GM12878 (cell line): Measurements from ENCODE around the gene PADI4. TPM values are rescaled to one million over a fixed set of nuclear protein-coding genes. Genes with fewer than 3 reads are reported as not detected.

Source experiments
- ATAC-seq: fragments of 200-7000 bp; cut with Tn5 transposase; 3 replicates; pipeline ENCODE4 v1.9.1; 2020; ENCODE audit warnings: mild to moderate bottlenecking, moderate library complexity
- BruUV-seq: library from RNA; stranded (reverse); fragments of 400-500 nt; replicated peaks from 2 replicates; lab custom pipeline; 2021; lab: Mats Ljungman, UMichigan
- CTCF ChIA-PET: fragments of 300-600 bp; sonication (Branson Sonifier 250); formaldehyde crosslinking; extraction: SDS; loops from one replicate; lab custom pipeline; 2021; ENCODE audit warnings: inconsistent platforms; lab: Yijun Ruan, JAX
- POLR2A ChIA-PET: fragments of 350-600 bp; formaldehyde crosslinking; extraction: SDS; loops from one replicate; lab custom pipeline; 2021; ENCODE audit warnings: inconsistent platforms; lab: Charles Lee
- RAD21 ChIA-PET: fragments of 300-600 bp; sonication (Branson Sonifier 250); formaldehyde crosslinking; loops from one replicate; lab custom pipeline; 2023; ENCODE audit warnings: antibody characterized with exemption; ENCODE audit not compliant: unreplicated experiment; lab: Charles Lee
- SMC1A ChIA-PET: fragments of 300-600 bp; sonication (Branson Sonifier 250); formaldehyde crosslinking; loops from one replicate; lab custom pipeline; 2023; ENCODE audit not compliant: unreplicated experiment, uncharacterized antibody; lab: Charles Lee
- DNase-seq: peaks from one replicate; pipeline ENCODE4 v3.0.0-alpha.2; 2011; ENCODE audit warnings: low read depth, low spot score
- FAIRE-seq: peaks from 3 replicates; lab custom pipeline; 2011; peaks lifted over from hg19 to GRCh38; lab: Jason Lieb, UNC
- H2AFZ ChIP-seq: 2 replicates; pipeline ENCODE4 v1.6.0; 2011; ENCODE audit warnings: low read depth, low read length, control low read depth; ENCODE audit not compliant: control insufficient read depth
- H3K27ac ChIP-seq: 2 replicates; pipeline ENCODE4 v1.5.1; 2011; ENCODE audit warnings: control low read depth; ENCODE audit not compliant: control insufficient read depth, insufficient read depth
- H3K27me3 ChIP-seq, 2 experiments: replicated peaks in 1 of 2; 2 replicates each; pipeline versions ENCODE4 v1.6.0 to v1.6.1; 2011; ENCODE audit warnings: low read length in 1 of 2; ENCODE audit not compliant: control insufficient read depth in 2 of 2, insufficient read depth in 2 of 2
- H3K36me3 ChIP-seq, 2 experiments: 2 replicates each; pipeline ENCODE4 v1.5.1; 2011; ENCODE audit warnings: low read length in 1 of 2; ENCODE audit not compliant: control insufficient read depth in 2 of 2, insufficient read depth in 2 of 2
- H3K4me1 ChIP-seq: 2 replicates; pipeline ENCODE4 v1.6.1; 2011; ENCODE audit warnings: mild to moderate bottlenecking, low read length, moderate library complexity, mixed read lengths; ENCODE audit not compliant: control insufficient read depth, insufficient read depth
- H3K4me2 ChIP-seq: 2 replicates; pipeline ENCODE4 v1.6.0; 2011; ENCODE audit warnings: control low read depth; ENCODE audit not compliant: control insufficient read depth, insufficient read depth
- H3K4me3 ChIP-seq: fragments of 200-600 bp; sonication (generic); 2 replicates; pipeline ENCODE4 v1.5.1; 2016
- H3K79me2 ChIP-seq: 2 replicates; pipeline ENCODE4 v1.6.0; 2011; ENCODE audit warnings: low read length; ENCODE audit not compliant: control insufficient read depth, insufficient read depth
- H3K9ac ChIP-seq: 2 replicates; pipeline ENCODE4 v1.8.0; 2011; ENCODE audit warnings: low read length, control low read depth, mixed read lengths; ENCODE audit not compliant: control insufficient read depth, insufficient read depth
- H3K9me3 ChIP-seq: replicated peaks from 3 replicates; pipeline ENCODE4 v1.5.1; 2011; ENCODE audit warnings: mild to moderate bottlenecking, low read length; ENCODE audit not compliant: control insufficient read depth, insufficient read depth
- H4K20me1 ChIP-seq: 2 replicates; pipeline ENCODE4 v1.6.0; 2011; ENCODE audit not compliant: control insufficient read depth, insufficient read depth
- BRCA1 ChIP-seq: IDR thresholded peaks from 2 replicates; pipeline ENCODE4 v1.6.1; 2011; ENCODE audit warnings: low read depth, low read length, improper control_type of control experiment
- CEBPB ChIP-seq, 2 experiments: fragments of 150-350 bp in 1 of 2; IDR thresholded peaks; 2 replicates each; pipeline ENCODE4 v1.6.1; 2012 to 2014; ENCODE audit warnings: low read depth in 2 of 2, low read length in 2 of 2, borderline replicate concordance in 1 of 2, inconsistent platforms in 1 of 2
- CHD4 ChIP-seq: fragments of 200-600 bp; sonication (generic); IDR thresholded peaks from 2 replicates; pipeline ENCODE4 v1.6.1; 2016; ENCODE audit warnings: mild to moderate bottlenecking
- ETV6 ChIP-seq, 2 experiments: fragments of 450-650 bp in 1 of 2; IDR thresholded peaks in 1 of 2; conservative IDR thresholded peaks in 1 of 2; 2 replicates each; pipeline ENCODE4 v1.6.1; 2014; ENCODE audit warnings: antibody characterized with exemption in 1 of 2, borderline replicate concordance in 1 of 2, low read depth in 1 of 2, mild to moderate bottlenecking in 1 of 2, moderate library complexity in 1 of 2
- HDGF ChIP-seq: fragments of 450-650 bp; IDR thresholded peaks from 2 replicates; pipeline ENCODE4 v1.6.1; 2016; ENCODE audit warnings: antibody characterized with exemption
- MTA2 ChIP-seq: fragments of 450-650 bp; IDR thresholded peaks from 2 replicates; pipeline ENCODE4 v1.6.1; 2016; ENCODE audit warnings: low read depth, mild to moderate bottlenecking, moderate library complexity
- RELA ChIP-seq: fragments of 450-650 bp; IDR thresholded peaks from 2 replicates; pipeline ENCODE4 v1.8.0; 2014; ENCODE audit warnings: borderline replicate concordance; ENCODE audit not compliant: partially characterized antibody
- RFX5 ChIP-seq: IDR thresholded peaks from 2 replicates; pipeline ENCODE4 v1.6.1; 2011; ENCODE audit warnings: low read depth, low read length, improper control_type of control experiment
- SIX5 ChIP-seq: IDR thresholded peaks from 2 replicates; pipeline ENCODE4 v1.6.1; 2011; ENCODE audit warnings: mild to moderate bottlenecking, low read depth, low read length, moderate library complexity; ENCODE audit not compliant: severe bottlenecking
- SUPT20H ChIP-seq: IDR thresholded peaks from 2 replicates; pipeline ENCODE4 v1.6.1; 2011; ENCODE audit warnings: low read depth, mild to moderate bottlenecking, low read length, moderate library complexity, borderline replicate concordance; ENCODE audit not compliant: control insufficient read depth
- WRNIP1 ChIP-seq: IDR thresholded peaks from 2 replicates; pipeline ENCODE4 v1.6.1; 2011; ENCODE audit warnings: low read depth, low read length, improper control_type of control experiment, borderline replicate concordance
- YBX1 ChIP-seq: fragments of 450-650 bp; IDR thresholded peaks from 2 replicates; pipeline ENCODE4 v1.6.1; 2016; ENCODE audit warnings: antibody characterized with exemption
- ZBED1 ChIP-seq: IDR thresholded peaks from 2 replicates; pipeline ENCODE4 v1.6.1; 2016; ENCODE audit warnings: borderline replicate concordance
- ZNF384 ChIP-seq: IDR thresholded peaks from 2 replicates; pipeline ENCODE4 v1.6.1; 2012; ENCODE audit warnings: low read depth, mild to moderate bottlenecking, low read length, improper control_type of control experiment, borderline replicate concordance
- WGBS: methylation state at CpG from one replicate; pipeline ENCODE4 v1.1.6; 2016; ENCODE audit warnings: low lambda C conversion rate; ENCODE audit not compliant: insufficient replicate concordance, insufficient coverage; ENCODE audit errors: missing lambda C conversion rate; 5-methylcytosine and 5-hydroxymethylcytosine counted together
- in situ Hi-C: fragments of 300-500 bp; cut with MboI; formaldehyde crosslinking; loops from 9 replicates; pipeline ENCODE4 v1.14.3; 2018; ENCODE audit warnings: mixed read lengths
- intact Hi-C: fragments of 100-400 bp; cut with micrococcal nuclease; formaldehyde crosslinking; loops from one replicate; pipeline ENCODE4 v1.14.2; 2022; ENCODE audit not compliant: unreplicated experiment
- polyA plus RNA-seq, 11 experiments: library from polyadenylated mRNA; depleted of rRNA in 4 of 11; unstranded in 6 of 11; stranded (reverse) in 5 of 11; fragments of >200 nt; fragmentation: Nextera tagmentation in 4 of 11; fragmentation: Illumina TruSeq in 1 of 11; extraction: Ambion mirVana in 4 of 11; extraction: Trizol in 1 of 11; gene quantifications; 1 replicate in 1 of 11; 2 replicates in 10 of 11; pipeline versions ENCODE4 v1.2.1 to v1.2.3, GENCODE V29; 2011 to 2016; ENCODE audit warnings: inconsistent platforms in 2 of 11, missing spikeins in 2 of 11, low read depth in 1 of 11
- total RNA-seq, 4 experiments: library from RNA; depleted of rRNA in 3 of 4; stranded (reverse); fragments of >200 nt in 3 of 4; fragmentation: Illumina TruSeq in 1 of 4; extraction: Trizol in 1 of 4; gene quantifications; 2 replicates each; pipeline versions ENCODE4 v1.2.1 to v1.2.3, GENCODE V29; 2013 to 2021
- TF ChIP-seq, protein P1 (sequence below): fragments of 450-650 bp; IDR thresholded peaks from 2 replicates; pipeline ENCODE4 v1.6.1; 2016; ENCODE audit warnings: mild to moderate bottlenecking
- TF ChIP-seq, protein P2 (sequence below): fragments of 450-650 bp; IDR thresholded peaks from 2 replicates; pipeline ENCODE4 v1.6.1; 2017; ENCODE audit warnings: mild to moderate bottlenecking, low read depth, inconsistent platforms; ENCODE audit not compliant: poor library complexity, severe bottlenecking
- TF ChIP-seq, protein P3 (sequence below), 3 experiments: IDR thresholded peaks in 2 of 3; conservative IDR thresholded peaks in 1 of 3; 2 replicates each; pipeline ENCODE4 v1.5.1; 2011; ENCODE audit warnings: low read depth in 3 of 3, low read length in 3 of 3, mild to moderate bottlenecking in 3 of 3, control low read depth in 2 of 3, moderate library complexity in 2 of 3, inconsistent platforms in 1 of 3, mixed read lengths in 1 of 3; ENCODE audit not compliant: control insufficient read depth in 2 of 3, insufficient read depth in 1 of 3; ENCODE audit errors: extremely low read depth in 1 of 3

PADI4 gene
- total and polyA plus RNA-seq, 10 of the 15 experiments (the other 5 are each of a cell fraction or from before 2014, with no cell fraction given), result 0.08 to 0.47 (median 0.15) TPM; not detected in 3

DNA sequence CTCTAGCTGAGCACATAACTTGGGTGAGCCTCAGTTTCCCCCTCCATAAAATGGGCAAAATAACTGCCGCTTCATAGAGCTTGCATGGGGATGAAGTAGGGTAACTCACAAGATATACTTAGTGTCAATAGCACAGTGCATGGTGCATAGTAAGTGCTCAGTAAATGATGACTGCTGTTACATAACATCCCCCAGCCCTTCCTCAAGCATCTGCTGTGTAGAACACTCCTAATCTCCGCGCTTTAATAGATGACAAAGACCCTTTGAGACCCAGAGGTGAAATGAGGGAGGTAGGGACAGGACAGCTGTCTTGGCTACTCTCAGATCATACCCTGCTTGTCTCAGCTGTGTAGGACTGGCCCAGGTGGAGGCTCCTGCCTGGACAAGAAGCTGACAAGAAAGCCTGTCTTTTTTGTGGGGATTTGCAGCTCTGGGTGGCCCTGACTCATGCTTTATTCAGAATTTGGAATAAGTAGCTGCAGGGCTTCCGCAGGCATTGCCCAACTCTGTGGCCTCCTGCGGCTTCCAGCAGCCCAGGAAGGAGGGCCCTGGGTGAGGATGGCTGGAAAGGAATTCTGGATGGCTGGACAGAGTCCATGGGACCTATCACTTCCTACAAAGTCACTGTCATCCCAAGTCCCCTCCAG, 20.7 kb upstream of the PADI4 start:
- no peaks in the 10 kb centered on the region for H3K4me1 ChIP-seq
- WGBS, result 37% methylated on average over 5 of the region's 5 CpGs
- H3K9me3 ChIP-seq, result no peaks in the 10 kb centered on the region
- FAIRE-seq (no peak), DNase-seq (no peak), ATAC-seq (no peak)
- no peak overlapping the region for H3K27ac ChIP-seq
- ChIA-PET RAD21 (no interaction called here), CTCF (no interaction called here), POLR2A (no interaction called here), SMC1A (interaction anchor here (0.6 kb wide), 1 partner anchor 159 kb away, joined by 3 read pairs; no protein-coding TSS in a partner anchor)
- no peak overlapping the region for H3K4me2 ChIP-seq
- no peaks in the 10 kb centered on the region for H3K79me2 ChIP-seq
- H3K27me3 ChIP-seq, result no peaks in the 10 kb centered on the region; a peak in 1 of 4 replicates
- H2AFZ ChIP-seq, result no peak overlapping the region
- H3K4me3 ChIP-seq, result no peak overlapping the region
- H3K36me3 ChIP-seq, result no peaks in the 10 kb centered on the region
- no peaks in the 10 kb centered on the region for H4K20me1 ChIP-seq
- intact Hi-C loops, result no loop called here
- no TSS peak for BruUV-seq
- in situ Hi-C loops, result no loop called here
- H3K9ac ChIP-seq, result no peak overlapping the region
- TF ChIP-seq MTA2 (no peak), ZNF384 (no peak), RFX5 (no peak), SUPT20H (no peak), HDGF (no peak), CEBPB (IDR thresholded peaks at IDR 0.05; ENCODE audit: borderline replicate concordance in 1 of 2, low read depth in 2 of 2, low read length in 2 of 2) (no peak), YBX1 (no peak), ETV6 (conservative IDR thresholded peaks at IDR 0.05 in 1 of 2, IDR thresholded peaks at IDR 0.05 in 1 of 2; ENCODE audit: borderline replicate concordance in 1 of 2, low read depth in 1 of 2) (no peak), WRNIP1 (no peak), BRCA1 (no peak), SIX5 (no peak), CHD4 (no peak), RELA (no peak), ZBED1 (no peak)
- TF ChIP-seq, protein P1, sequence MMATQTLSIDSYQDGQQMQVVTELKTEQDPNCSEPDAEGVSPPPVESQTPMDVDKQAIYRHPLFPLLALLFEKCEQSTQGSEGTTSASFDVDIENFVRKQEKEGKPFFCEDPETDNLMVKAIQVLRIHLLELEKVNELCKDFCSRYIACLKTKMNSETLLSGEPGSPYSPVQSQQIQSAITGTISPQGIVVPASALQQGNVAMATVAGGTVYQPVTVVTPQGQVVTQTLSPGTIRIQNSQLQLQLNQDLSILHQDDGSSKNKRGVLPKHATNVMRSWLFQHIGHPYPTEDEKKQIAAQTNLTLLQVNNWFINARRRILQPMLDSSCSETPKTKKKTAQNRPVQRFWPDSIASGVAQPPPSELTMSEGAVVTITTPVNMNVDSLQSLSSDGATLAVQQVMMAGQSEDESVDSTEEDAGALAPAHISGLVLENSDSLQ, result no peak
- TF ChIP-seq, protein P2, sequence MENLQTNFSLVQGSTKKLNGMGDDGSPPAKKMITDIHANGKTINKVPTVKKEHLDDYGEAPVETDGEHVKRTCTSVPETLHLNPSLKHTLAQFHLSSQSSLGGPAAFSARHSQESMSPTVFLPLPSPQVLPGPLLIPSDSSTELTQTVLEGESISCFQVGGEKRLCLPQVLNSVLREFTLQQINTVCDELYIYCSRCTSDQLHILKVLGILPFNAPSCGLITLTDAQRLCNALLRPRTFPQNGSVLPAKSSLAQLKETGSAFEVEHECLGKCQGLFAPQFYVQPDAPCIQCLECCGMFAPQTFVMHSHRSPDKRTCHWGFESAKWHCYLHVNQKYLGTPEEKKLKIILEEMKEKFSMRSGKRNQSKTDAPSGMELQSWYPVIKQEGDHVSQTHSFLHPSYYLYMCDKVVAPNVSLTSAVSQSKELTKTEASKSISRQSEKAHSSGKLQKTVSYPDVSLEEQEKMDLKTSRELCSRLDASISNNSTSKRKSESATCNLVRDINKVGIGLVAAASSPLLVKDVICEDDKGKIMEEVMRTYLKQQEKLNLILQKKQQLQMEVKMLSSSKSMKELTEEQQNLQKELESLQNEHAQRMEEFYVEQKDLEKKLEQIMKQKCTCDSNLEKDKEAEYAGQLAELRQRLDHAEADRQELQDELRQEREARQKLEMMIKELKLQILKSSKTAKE, result no peak
- TF ChIP-seq, protein P3, sequence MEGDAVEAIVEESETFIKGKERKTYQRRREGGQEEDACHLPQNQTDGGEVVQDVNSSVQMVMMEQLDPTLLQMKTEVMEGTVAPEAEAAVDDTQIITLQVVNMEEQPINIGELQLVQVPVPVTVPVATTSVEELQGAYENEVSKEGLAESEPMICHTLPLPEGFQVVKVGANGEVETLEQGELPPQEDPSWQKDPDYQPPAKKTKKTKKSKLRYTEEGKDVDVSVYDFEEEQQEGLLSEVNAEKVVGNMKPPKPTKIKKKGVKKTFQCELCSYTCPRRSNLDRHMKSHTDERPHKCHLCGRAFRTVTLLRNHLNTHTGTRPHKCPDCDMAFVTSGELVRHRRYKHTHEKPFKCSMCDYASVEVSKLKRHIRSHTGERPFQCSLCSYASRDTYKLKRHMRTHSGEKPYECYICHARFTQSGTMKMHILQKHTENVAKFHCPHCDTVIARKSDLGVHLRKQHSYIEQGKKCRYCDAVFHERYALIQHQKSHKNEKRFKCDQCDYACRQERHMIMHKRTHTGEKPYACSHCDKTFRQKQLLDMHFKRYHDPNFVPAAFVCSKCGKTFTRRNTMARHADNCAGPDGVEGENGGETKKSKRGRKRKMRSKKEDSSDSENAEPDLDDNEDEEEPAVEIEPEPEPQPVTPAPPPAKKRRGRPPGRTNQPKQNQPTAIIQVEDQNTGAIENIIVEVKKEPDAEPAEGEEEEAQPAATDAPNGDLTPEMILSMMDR (IDR thresholded peaks at IDR 0.05 in 2 of 3, conservative IDR thresholded peaks at IDR 0.05 in 1 of 3; ENCODE audit: control insufficient read depth in 2 of 3, extremely low read depth in 1 of 3, insufficient read depth in 1 of 3, low read depth in 3 of 3, low read length in 3 of 3), result no peak
